WTC11 (cell line): ENCODE results near the gene GNAI3.

ENCODE experiments used
- CTCF ChIP-seq: fragments of 200-600 bp; IDR thresholded peaks from 2 replicates; pipeline ENCODE4 v1.8.0; 2022; ENCODE audit warnings: antibody characterized with exemption
- ESRRA ChIP-seq: sonication (generic); formaldehyde crosslinking; IDR thresholded peaks from 2 replicates; pipeline ENCODE4 v1.8.1; 2022; ENCODE audit warnings: mild to moderate bottlenecking, missing genetic modification reagents, borderline replicate concordance
- ZNF121 ChIP-seq: sonication (generic); formaldehyde crosslinking; IDR thresholded peaks from 2 replicates; pipeline ENCODE4 v1.8.0; 2023; ENCODE audit warnings: missing genetic modification reagents
- ZNF317 ChIP-seq: sonication (generic); formaldehyde crosslinking; IDR thresholded peaks from 2 replicates; pipeline ENCODE4 v1.8.1; 2023; ENCODE audit warnings: low read depth, mild to moderate bottlenecking, moderate library complexity, missing genetic modification reagents, borderline replicate concordance

- no peak for TF ChIP-seq CTCF
- TF ChIP-seq ESRRA (CRISPR knock-in tag): no peak
- TF ChIP-seq ZNF121 (CRISPR knock-in tag): no peak
- TF ChIP-seq ZNF317 (CRISPR knock-in tag): no peak
Observed at GRCh38 chr1:109559995-109560394, 11.6 kb downstream of the GNAI3 start.
